NB4 (cell line): ENCODE measurements around the gene RPUSD3.

Experiments used
- DNase-seq: peaks from one replicate; pipeline ENCODE4 v3.0.0; 2010; ENCODE audit warnings: low read depth
- H3K4me3 ChIP-seq: one replicate; pipeline ENCODE4 v1.5.1; 2011; ENCODE audit warnings: mild to moderate bottlenecking, low read depth, low read length, moderate library complexity
- CTCF ChIP-seq: IDR thresholded peaks from one replicate; pipeline ENCODE4 v1.5.1; 2012; ENCODE audit warnings: low read depth, low read length
- MAX ChIP-seq: IDR thresholded peaks from 2 replicates; pipeline ENCODE4 v1.6.1; 2011; ENCODE audit warnings: low read depth, low read length
- MYC ChIP-seq: IDR thresholded peaks from 2 replicates; pipeline ENCODE4 v1.6.1; 2011; ENCODE audit warnings: low read depth, low read length
- POLR2A ChIP-seq: IDR thresholded peaks from 2 replicates; pipeline ENCODE4 v1.6.1; 2011; ENCODE audit warnings: mild to moderate bottlenecking; ENCODE audit not compliant: insufficient read length; ENCODE audit errors: extremely low read depth

RPUSD3 gene

GRCh38 chr3:9843715-9844438, at the start of gene RPUSD3:
Gene RPUSD3 (minus strand): TSS chr3:9844008. CDS start chr3:9843990, 18 bp downstream.
- H3K4me3 ChIP-seq, result peak within 1 kb of the TSS; percentile 80
- TF ChIP-seq POLR2A (peak; percentile 82), MAX (peak; percentile 90), MYC (no peak; the same call in none of the 2 replicates)
- DNase-seq, result peak; percentile 94

GRCh38 chr3:9891072-9891622, 47.3 kb upstream of the RPUSD3 start:
- TF ChIP-seq MYC (no peak), POLR2A (no peak), CTCF (no peak), MAX (no peak)
- DNase-seq, result no peak
- peak overlapping the region; percentile 84 for H3K4me3 ChIP-seq

- peak within 1 kb of the TSS; percentile 84 for H3K4me3 ChIP-seq
Measured at GRCh38 chr3:9890249-9891071, 46.7 kb upstream of the RPUSD3 start, which contains the start of gene JAGN1. Gene JAGN1 (plus strand): TSS chr3:9890610. CDS start chr3:9890723, 113 bp downstream.

GRCh38 chr3:9889405-9889804, 45.6 kb upstream of the RPUSD3 start:
- TF ChIP-seq MYC (no peak), CTCF (no peak)
- no peak overlapping the region for H3K4me3 ChIP-seq
- no peak for DNase-seq

More at GRCh38 chr3:9890249-9891071, 46.7 kb upstream of the RPUSD3 start, which contains the start of gene JAGN1:
- DNase-seq, result peak; percentile 91
- TF ChIP-seq POLR2A, result peak; percentile 85
- TF ChIP-seq MYC, result peak; percentile 81
- peak; percentile 46 for TF ChIP-seq MAX
- TF ChIP-seq CTCF, result no peak

GRCh38 chr3:9888540-9888939, 44.7 kb upstream of the RPUSD3 start:
- TF ChIP-seq POLR2A (no peak), CTCF (no peak)
- DNase-seq, result no peak
- H3K4me3 ChIP-seq, result no peak overlapping the region

GRCh38 chr3:9887480-9887879, 43.7 kb upstream of the RPUSD3 start:
- no peak for TF ChIP-seq MAX
- no peak for TF ChIP-seq MYC
- TF ChIP-seq POLR2A, result no peak
- TF ChIP-seq CTCF, result no peak
- DNase-seq, result no peak
- H3K4me3 ChIP-seq, result no peak overlapping the region
